Breast epithelium (tissue), 4 donors: ENCODE data around the gene HEATR1. TPM values are rescaled to one million over a fixed set of nuclear protein-coding genes. Genes with fewer than 3 reads are reported as not detected.

Source experiments
- DNase-seq, 2 donors: peaks; one replicate each; pipeline ENCODE4 v3.0.0-alpha.2; 2019; ENCODE audit warnings: low spot score in 2 of 2
- H3K27ac ChIP-seq, 2 donors: fragments of 200-600 bp; sonication (generic) in 1 of 2; one replicate each; pipeline ENCODE4 v1.5.1; 2016 to 2019; ENCODE audit warnings: mild to moderate bottlenecking in 1 of 2
- H3K27me3 ChIP-seq, 2 donors: fragments of 200-600 bp; sonication (generic) in 1 of 2; one replicate each; pipeline versions ENCODE4 v1.5.1 to v1.6.0; 2017 to 2019; ENCODE audit warnings: control low read depth in 1 of 2, mild to moderate bottlenecking in 1 of 2
- H3K36me3 ChIP-seq: fragments of 200-600 bp; one replicate; pipeline ENCODE4 v1.5.1; 2019
- H3K4me1 ChIP-seq, 2 donors: fragments of 200-600 bp; sonication (generic); one replicate each; pipeline ENCODE4 v1.5.1; 2016 to 2019; ENCODE audit warnings: control low read depth in 1 of 2
- H3K4me3 ChIP-seq, 3 donors: fragments of 200-600 bp; sonication (generic); 1 replicate in 2 of 3; 2 replicates in 1 of 3; pipeline ENCODE4 v1.5.1; 2016 to 2019; ENCODE audit warnings: mild to moderate bottlenecking in 3 of 3, moderate library complexity in 2 of 3
- H3K9me3 ChIP-seq, 2 donors: fragments of 200-600 bp; sonication (generic) in 1 of 2; one replicate each; pipeline ENCODE4 v1.5.1; 2016 to 2019; ENCODE audit warnings: control low read depth in 1 of 2
- CTCF ChIP-seq, 3 donors: fragments of 450-650 bp; IDR thresholded peaks; one replicate each; pipeline ENCODE4 v1.5.1; 2016 to 2017; ENCODE audit warnings: antibody characterized with exemption in 3 of 3, mild to moderate bottlenecking in 3 of 3, moderate library complexity in 3 of 3
- POLR2A ChIP-seq: fragments of 450-650 bp; IDR thresholded peaks from one replicate; pipeline ENCODE4 v1.6.1; 2016; ENCODE audit warnings: antibody characterized with exemption, mild to moderate bottlenecking, moderate library complexity
- POLR2AphosphoS5 ChIP-seq, 3 donors: sonication (generic); formaldehyde crosslinking; IDR thresholded peaks; one replicate each; pipeline ENCODE4 v1.6.1; 2017; ENCODE audit warnings: antibody characterized with exemption in 3 of 3
- intact Hi-C: fragments of 100-400 bp; cut with DNase I; formaldehyde crosslinking; loops from one replicate; pipeline ENCODE4 v1.15.1; 2023; ENCODE audit warnings: low total_unique reads
- total RNA-seq, 3 donors: library from RNA; depleted of rRNA; stranded (reverse); fragments of >200 nt; gene quantifications; one replicate each; pipeline ENCODE4 v1.1.0, GENCODE V29; 2016

HEATR1 gene
- total RNA-seq, 3 donors from 2014 or later = 23.7 to 32.3 (median 30.5) TPM

- no peak for TF ChIP-seq CTCF (IDR thresholded peaks at IDR 0.05)
- TF ChIP-seq POLR2AphosphoS5 (IDR thresholded peaks at IDR 0.05) = no peak
- TF ChIP-seq POLR2A = no peak
- Histone ChIP-seq H3K36me3 (no peaks in the 10 kb centered on the region), H3K9me3 (no peaks in the 10 kb centered on the region), H3K27me3 (no peaks in the 10 kb centered on the region), H3K4me1 (no peaks in the 10 kb centered on the region), H3K4me3 (no peak overlapping the region), H3K27ac (peak overlapping the region in 1 of 2 donors; percentile 14)
- DNase-seq = no peak
- intact Hi-C loops = no loop called here
Measured at GRCh38 chr1:236515443-236515958, 88.8 kb downstream of the HEATR1 start.

GRCh38 chr1:236514703-236515442 is 89.4 kb downstream of the HEATR1 start:
- no peaks in the 10 kb centered on the region for H3K4me1 ChIP-seq
- intact Hi-C loops = no loop called here

GRCh38 chr1:236511735-236512418 is 92.4 kb downstream of the HEATR1 start:
- no peak for TF ChIP-seq CTCF (IDR thresholded peaks at IDR 0.05)
- TF ChIP-seq POLR2AphosphoS5 (IDR thresholded peaks at IDR 0.05) = no peak
- TF ChIP-seq POLR2A = no peak
- Histone ChIP-seq H3K27ac (no peak overlapping the region), H3K36me3 (no peaks in the 10 kb centered on the region), H3K9me3 (no peaks in the 10 kb centered on the region), H3K4me3 (no peak overlapping the region), H3K4me1 (no peaks in the 10 kb centered on the region), H3K27me3 (no peaks in the 10 kb centered on the region)
- intact Hi-C loops = no loop called here
- DNase-seq = no peak

More at GRCh38 chr1:236514703-236515442, 89.4 kb downstream of the HEATR1 start:
- no peaks in the 10 kb centered on the region for H3K9me3 ChIP-seq
- no peaks in the 10 kb centered on the region for H3K27me3 ChIP-seq
- TF ChIP-seq CTCF (IDR thresholded peaks at IDR 0.05) = no peak
- no peak for TF ChIP-seq POLR2A
- no peak for TF ChIP-seq POLR2AphosphoS5 (IDR thresholded peaks at IDR 0.05)
- no peak for DNase-seq
- peak overlapping the region in 1 of 2 donors; percentile 14 for H3K27ac ChIP-seq
- H3K36me3 ChIP-seq = no peaks in the 10 kb centered on the region
- no peak overlapping the region for H3K4me3 ChIP-seq

GRCh38 chr1:236509647-236510401 is 94.5 kb downstream of the HEATR1 start:
- Histone ChIP-seq H3K9me3 (no peaks in the 10 kb centered on the region), H3K27ac (no peak overlapping the region), H3K36me3 (no peaks in the 10 kb centered on the region), H3K4me1 (no peaks in the 10 kb centered on the region), H3K4me3 (no peak overlapping the region), H3K27me3 (no peaks in the 10 kb centered on the region)
- intact Hi-C loops = loop anchor here (1.0 kb wide), 1 partner anchor 14 kb away; no protein-coding TSS in a partner anchor
- TF ChIP-seq POLR2AphosphoS5 (IDR thresholded peaks at IDR 0.05) = no peak
- no peak for TF ChIP-seq POLR2A
- TF ChIP-seq CTCF (IDR thresholded peaks at IDR 0.05) = no peak
- DNase-seq = no peak
